ENCODE results near the gene KRTCAP2. TPM values are rescaled to one million over a fixed set of nuclear protein-coding genes. Genes with fewer than 3 reads are reported as not detected.
A peak's percentile ranks its signal among the peaks of the same experiment; 100 is the strongest.

KRTCAP2 gene
- total RNA-seq, 4 donors from 2014 or later = 76.0 to 146 (median 108) TPM

DNA sequence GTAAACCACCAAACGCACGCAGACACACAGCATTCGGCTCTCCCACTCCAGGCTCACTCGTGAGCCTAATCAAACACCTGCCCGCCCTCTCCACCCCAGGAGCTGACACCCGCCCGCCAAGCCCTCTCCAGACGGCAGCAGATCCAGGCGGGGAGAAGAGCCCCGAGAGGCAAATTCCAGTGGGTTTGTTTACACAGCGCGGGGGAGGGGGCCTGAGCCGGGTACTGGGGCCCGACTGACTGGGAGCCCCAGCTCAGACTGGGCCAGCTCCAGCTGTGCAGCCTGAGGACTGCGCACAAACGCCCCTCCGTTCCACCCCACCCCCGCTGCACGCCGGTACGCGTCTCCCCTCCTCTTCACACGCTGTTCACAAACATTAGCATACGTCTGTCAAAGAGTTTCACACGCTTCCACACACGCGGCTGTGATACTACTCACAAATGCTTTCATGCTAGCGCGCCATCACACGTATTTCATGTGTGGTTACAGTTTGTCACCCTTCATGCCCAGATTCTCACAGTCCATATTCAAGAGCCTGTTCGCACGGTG lies 46.5 kb downstream of the KRTCAP2 start:
- Histone ChIP-seq H3K4me1 (peaks cover 55 to 61% (median 59%) of the 10 kb centered on the region in 4 donors), H3K36me3 (peaks cover 0 to 10% (median 6%) of the 10 kb centered on the region in 4 donors), H3K4me3 (peak overlapping the region; percentile 63 to 71 (median 68)), H3K27ac (replicated peaks in 1 of 4) (peak overlapping the region; percentile 85 to 97 (median 89)), H3K9me3 (no peaks in the 10 kb centered on the region), H3K27me3 (no peaks in the 10 kb centered on the region)
- no peak for DNase-seq (ENCODE audit: extremely low spot score)
- TF ChIP-seq POLR2AphosphoS5 (IDR thresholded peaks at IDR 0.05) = peak in 1 of 2 donors; percentile 17
- no peak for TF ChIP-seq EP300 (IDR thresholded peaks at IDR 0.05)
- intact Hi-C loops (cut with DNase I) = loop anchor here (5.0 kb wide), 2 partner anchors 34 to 46 kb away; partner anchors contain the start of genes KRTCAP2 and TRIM46
- 2% methylated on average over 14 of the region's 32 CpGs for WGBS

GRCh38 chr1:155125946-155126555 lies 47.1 kb downstream of the KRTCAP2 start:
- Histone ChIP-seq H3K4me3 (peak overlapping the region; percentile 63 to 71 (median 68)), H3K27me3 (no peaks in the 10 kb centered on the region), H3K27ac (replicated peaks in 1 of 4) (peak overlapping the region; percentile 85 to 97 (median 89)), H3K36me3 (peaks cover 0 to 5% (median under 1%) of the 10 kb centered on the region in 4 donors), H3K9me3 (no peaks in the 10 kb centered on the region), H3K4me1 (peaks cover 50 to 55% (median 53%) of the 10 kb centered on the region in 4 donors)
- intact Hi-C loops (cut with DNase I) = loop anchor here (5.0 kb wide), 2 partner anchors 34 to 46 kb away; partner anchors contain the start of genes KRTCAP2 and TRIM46
- 50% methylated on average over 24 of the region's 53 CpGs for WGBS
- TF ChIP-seq POLR2AphosphoS5 (IDR thresholded peaks at IDR 0.05) (peak; percentile 15 to 29), POLR2A (IDR thresholded peaks at IDR 0.05; ENCODE audit: low read depth) (no peak), EP300 (IDR thresholded peaks at IDR 0.05) (no peak), CTCF (IDR thresholded peaks at IDR 0.05) (no peak)
- no peak for DNase-seq (ENCODE audit: extremely low spot score)

DNA sequence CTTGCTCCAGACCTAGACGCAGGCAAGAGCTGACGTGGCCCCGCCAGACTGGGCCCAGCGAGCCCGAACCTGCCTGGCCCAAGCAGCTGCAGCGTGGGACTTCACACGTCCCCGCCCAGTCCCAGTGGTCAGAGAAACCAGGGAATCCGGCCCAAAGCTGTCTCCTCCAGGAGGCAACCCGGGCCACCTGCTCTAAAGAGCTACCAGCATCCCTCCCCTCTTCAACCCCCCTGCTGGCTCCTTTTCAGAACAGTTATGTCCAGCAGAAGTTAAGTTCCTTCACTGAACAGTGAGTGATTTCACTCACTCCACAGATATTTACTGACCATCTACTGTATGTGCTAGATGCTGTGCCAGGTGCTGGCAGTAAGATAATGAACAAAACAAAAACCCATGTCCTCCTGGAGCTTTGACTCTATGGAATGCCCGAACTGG lies 47.6 kb downstream of the KRTCAP2 start:
- no peak for DNase-seq (ENCODE audit: extremely low spot score)
- no peak overlapping the region for H3K4me3 ChIP-seq

GRCh38 chr1:155124503-155125463 lies 48.3 kb downstream of the KRTCAP2 start:
- H3K27ac ChIP-seq (replicated peaks in 1 of 4) = peak overlapping the region in 1 of 4 donors; percentile 34
- 83% methylated on average over 15 of the region's 16 CpGs for WGBS
- H3K4me3 ChIP-seq = no peak overlapping the region
- TF ChIP-seq CTCF (IDR thresholded peaks at IDR 0.05) (no peak), POLR2AphosphoS5 (IDR thresholded peaks at IDR 0.05) (no peak), EP300 (IDR thresholded peaks at IDR 0.05) (no peak), POLR2A (IDR thresholded peaks at IDR 0.05; ENCODE audit: low read depth) (no peak)
- no peaks in the 10 kb centered on the region for H3K27me3 ChIP-seq
- no peak for DNase-seq (ENCODE audit: extremely low spot score)
- H3K36me3 ChIP-seq = no peaks in the 10 kb centered on the region
- peaks cover 38 to 43% (median 40%) of the 10 kb centered on the region in 4 donors for H3K4me1 ChIP-seq
- intact Hi-C loops (cut with DNase I) = loop anchor here (5.0 kb wide), 2 partner anchors 32 to 48 kb away; partner anchors contain the start of genes KRTCAP2 and TRIM46
- no peaks in the 10 kb centered on the region for H3K9me3 ChIP-seq

More for the DNA sequence above, 47.6 kb downstream of the KRTCAP2 start:
- Histone ChIP-seq H3K36me3 (no peaks in the 10 kb centered on the region), H3K4me1 (peaks cover 45 to 50% (median 48%) of the 10 kb centered on the region in 4 donors), H3K9me3 (no peaks in the 10 kb centered on the region), H3K27ac (replicated peaks in 1 of 4) (peak overlapping the region; percentile 85 to 97 (median 89)), H3K27me3 (no peaks in the 10 kb centered on the region)
- 76% methylated on average over 11 of the region's 11 CpGs for WGBS
- intact Hi-C loops (cut with DNase I) = loop anchor here (5.0 kb wide), 2 partner anchors 33 to 47 kb away; partner anchors contain the start of genes KRTCAP2 and TRIM46
- TF ChIP-seq POLR2AphosphoS5 (IDR thresholded peaks at IDR 0.05) (no peak), EP300 (IDR thresholded peaks at IDR 0.05) (no peak), POLR2A (IDR thresholded peaks at IDR 0.05; ENCODE audit: low read depth) (no peak), CTCF (IDR thresholded peaks at IDR 0.05) (no peak)
